Upper lobe of left lung (tissue), 6 donors: ENCODE results near the gene ST6GALNAC2. TPM values are rescaled to one million over a fixed set of nuclear protein-coding genes. Genes with fewer than 3 reads are reported as not detected.
A peak's percentile ranks its signal among the peaks of the same experiment; 100 is the strongest.
"Not testable (repeated sequence)": the region's sequence is repeated elsewhere in the genome, so short reads cannot be mapped to it uniquely, and the experiment has no call there.

ENCODE experiments used
- ATAC-seq, 2 donors: fragments of 200-7000 bp; cut with Tn5 transposase; one replicate each; pipeline ENCODE4 v1.9.1; 2022; ENCODE audit warnings: mild to moderate bottlenecking in 2 of 2, moderate library complexity in 2 of 2; ENCODE audit not compliant: low FRiP score in 2 of 2
- DNase-seq, 2 donors: peaks; one replicate each; pipeline ENCODE4 v3.0.0-alpha.2; 2019 to 2020
- H3K27ac ChIP-seq, 4 donors: fragments of 200-600 bp; sonication (generic); one replicate each; pipeline ENCODE4 v1.5.1; 2016 to 2019
- H3K27me3 ChIP-seq, 4 donors: fragments of 200-600 bp; sonication (generic); one replicate each; pipeline ENCODE4 v1.5.1; 2017 to 2019
- H3K36me3 ChIP-seq, 4 donors: fragments of 200-600 bp; sonication (generic); one replicate each; pipeline ENCODE4 v1.5.1; 2016 to 2019
- H3K4me1 ChIP-seq, 4 donors: fragments of 200-600 bp; sonication (generic); one replicate each; pipeline ENCODE4 v1.5.1; 2018 to 2019
- H3K4me3 ChIP-seq, 4 donors: fragments of 200-600 bp; sonication (generic); one replicate each; pipeline ENCODE4 v1.5.1; 2017 to 2019; ENCODE audit warnings: mild to moderate bottlenecking in 2 of 4, moderate library complexity in 1 of 4
- H3K9me3 ChIP-seq, 4 donors: fragments of 200-600 bp; sonication (generic); one replicate each; pipeline ENCODE4 v1.5.1; 2018 to 2019
- EP300 ChIP-seq, 4 donors: sonication (generic); formaldehyde crosslinking; IDR thresholded peaks; one replicate each; pipeline ENCODE4 v1.5.1; 2017; ENCODE audit warnings: antibody characterized with exemption in 4 of 4, control low read depth in 2 of 4
- POLR2A ChIP-seq, 4 donors: fragments of 450-650 bp; IDR thresholded peaks; one replicate each; pipeline ENCODE4 v1.5.1; 2016 to 2017; ENCODE audit warnings: antibody characterized with exemption in 4 of 4, mild to moderate bottlenecking in 2 of 4
- POLR2AphosphoS5 ChIP-seq, 2 donors: sonication (generic); formaldehyde crosslinking; IDR thresholded peaks; one replicate each; pipeline ENCODE4 v1.5.1; 2017; ENCODE audit warnings: antibody characterized with exemption in 2 of 2
- WGBS, 2 donors: methylation state at CpG; one replicate each; pipeline ENCODE4 v1.1.5; 2017 to 2018; 5-methylcytosine and 5-hydroxymethylcytosine counted together
- total RNA-seq, 6 donors: library from RNA; depleted of rRNA in 4 of 6; stranded (reverse); fragments of >200 nt in 4 of 6; gene quantifications; one replicate each; pipeline versions ENCODE4 v1.1.0 to v1.2.1, GENCODE V29; 2016 to 2021
- TF ChIP-seq, protein P1 (sequence below), 6 experiments: fragments of 450-650 bp in 4 of 6; fragments of 200-600 bp in 2 of 6; sonication (generic) in 2 of 6; IDR thresholded peaks; one replicate each; pipeline ENCODE4 v1.5.1; 2016 to 2019; ENCODE audit warnings: antibody characterized with exemption in 6 of 6
- donor health status: DM: no; HTN: no; CAD: no; lungs with moderate emphysema.
- donor health status: DM: no; HTN: yes; CAD: no; lungs with severe emphysema.

ST6GALNAC2 gene
- total RNA-seq, 6 donors from 2014 or later, result 24.4 to 63.5 (median 39.8) TPM

DNA sequence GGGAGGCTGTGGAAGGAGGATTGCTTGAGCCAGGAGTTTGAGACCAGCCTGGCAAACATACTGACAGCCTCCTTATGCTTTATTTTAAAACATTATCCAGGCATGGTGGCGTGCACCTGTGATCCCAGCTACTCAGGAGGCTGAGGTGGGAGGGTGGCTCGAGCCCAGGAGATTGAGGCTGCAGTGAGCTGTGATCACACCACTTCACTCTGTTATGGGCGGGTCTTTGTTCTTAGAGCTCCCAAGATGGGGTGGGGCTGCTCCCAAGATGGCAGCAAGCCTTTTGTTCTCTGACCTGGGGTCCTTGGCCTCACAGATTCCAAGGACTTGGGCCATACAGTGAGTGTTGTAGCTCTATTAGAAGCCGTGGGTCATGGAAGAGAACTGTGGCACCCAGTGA lies 26.1 kb upstream of the ST6GALNAC2 start:
- DNase-seq (no peak), ATAC-seq (no peak)
- Histone ChIP-seq H3K27ac (no peak overlapping the region), H3K4me3 (no peak overlapping the region), H3K36me3 (no peaks in the 10 kb centered on the region), H3K27me3 (no peaks in the 10 kb centered on the region), H3K4me1 (no peaks in the 10 kb centered on the region), H3K9me3 (no peaks in the 10 kb centered on the region)
- no peak for TF ChIP-seq EP300 (IDR thresholded peaks at IDR 0.05)
- TF ChIP-seq POLR2A (IDR thresholded peaks at IDR 0.05), result no peak
- TF ChIP-seq POLR2AphosphoS5 (IDR thresholded peaks at IDR 0.05), result no peak
- TF ChIP-seq, protein P1, sequence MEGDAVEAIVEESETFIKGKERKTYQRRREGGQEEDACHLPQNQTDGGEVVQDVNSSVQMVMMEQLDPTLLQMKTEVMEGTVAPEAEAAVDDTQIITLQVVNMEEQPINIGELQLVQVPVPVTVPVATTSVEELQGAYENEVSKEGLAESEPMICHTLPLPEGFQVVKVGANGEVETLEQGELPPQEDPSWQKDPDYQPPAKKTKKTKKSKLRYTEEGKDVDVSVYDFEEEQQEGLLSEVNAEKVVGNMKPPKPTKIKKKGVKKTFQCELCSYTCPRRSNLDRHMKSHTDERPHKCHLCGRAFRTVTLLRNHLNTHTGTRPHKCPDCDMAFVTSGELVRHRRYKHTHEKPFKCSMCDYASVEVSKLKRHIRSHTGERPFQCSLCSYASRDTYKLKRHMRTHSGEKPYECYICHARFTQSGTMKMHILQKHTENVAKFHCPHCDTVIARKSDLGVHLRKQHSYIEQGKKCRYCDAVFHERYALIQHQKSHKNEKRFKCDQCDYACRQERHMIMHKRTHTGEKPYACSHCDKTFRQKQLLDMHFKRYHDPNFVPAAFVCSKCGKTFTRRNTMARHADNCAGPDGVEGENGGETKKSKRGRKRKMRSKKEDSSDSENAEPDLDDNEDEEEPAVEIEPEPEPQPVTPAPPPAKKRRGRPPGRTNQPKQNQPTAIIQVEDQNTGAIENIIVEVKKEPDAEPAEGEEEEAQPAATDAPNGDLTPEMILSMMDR (IDR thresholded peaks at IDR 0.05), result no peak
- 78% methylated on average over 4 of the region's 4 CpGs; no CpG with 5 or more reads in 1 of the 2 donors for WGBS, 2 donors

DNA sequence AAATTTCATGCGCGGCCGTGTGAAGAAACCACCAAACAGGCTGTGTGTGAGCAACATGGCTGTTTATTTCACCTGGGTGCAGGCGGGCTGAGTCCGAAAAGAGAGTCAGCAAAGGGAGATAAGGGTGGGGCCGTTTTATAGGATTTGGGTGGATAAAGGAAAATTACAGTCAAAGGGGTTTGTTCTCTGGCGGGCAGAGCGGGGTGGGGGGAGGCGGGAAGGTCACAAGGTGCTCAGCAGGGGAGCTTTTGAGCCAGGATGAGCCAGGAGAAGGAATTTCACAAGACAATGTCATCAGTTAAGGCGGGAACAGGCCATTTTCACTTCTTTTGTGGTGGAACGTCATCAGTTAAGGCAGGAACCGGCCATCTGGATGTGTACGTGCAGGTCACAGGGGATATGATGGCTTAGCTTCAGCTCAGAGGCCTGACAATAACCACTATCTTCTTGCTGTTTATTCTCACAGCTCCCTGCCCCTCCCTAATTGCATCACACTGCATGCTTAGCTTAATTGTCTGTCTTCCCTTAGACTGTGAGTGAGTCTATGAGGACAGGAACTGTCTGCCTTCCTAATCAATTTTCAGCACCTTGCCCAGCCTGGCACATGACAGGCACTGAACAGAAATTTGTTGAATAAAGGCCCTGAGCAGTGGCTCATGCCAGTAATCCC lies 25.6 kb upstream of the ST6GALNAC2 start:
- not testable (repeated sequence) for H3K4me1 ChIP-seq, H3K4me3 ChIP-seq, H3K27ac ChIP-seq, H3K9me3 ChIP-seq, H3K36me3 ChIP-seq, H3K27me3 ChIP-seq, DNase-seq
- peak in 1 of 2 donors; percentile 58 for ATAC-seq
- 70 to 73% methylated on average over 13 of the region's 13 CpGs for WGBS, 2 donors

DNA sequence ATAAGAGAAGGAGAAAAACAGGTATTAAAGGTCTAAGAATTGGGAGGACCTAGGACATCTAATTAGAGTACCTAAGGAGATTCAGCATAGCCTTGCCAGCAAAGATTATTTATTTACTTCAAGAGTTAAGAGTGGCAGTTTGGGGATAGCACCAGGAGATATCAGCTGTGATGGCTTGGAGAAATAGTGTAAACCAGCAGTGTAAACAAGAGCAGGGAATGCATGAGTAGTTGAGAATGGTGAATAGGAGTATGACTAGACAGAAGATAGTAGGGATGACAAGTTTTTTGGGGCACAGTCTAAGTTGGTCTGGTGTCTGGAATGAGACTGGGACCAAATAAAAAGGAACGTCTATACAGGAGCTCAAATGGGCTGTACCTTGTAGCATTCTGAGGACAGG lies 21.0 kb upstream of the ST6GALNAC2 start:
- not testable (repeated sequence) for H3K9me3 ChIP-seq, H3K27me3 ChIP-seq, H3K4me1 ChIP-seq, ATAC-seq, H3K36me3 ChIP-seq, H3K4me3 ChIP-seq, DNase-seq, H3K27ac ChIP-seq
- WGBS, 2 donors, result 68 to 84% methylated on average over 1 of the region's 1 CpG

DNA sequence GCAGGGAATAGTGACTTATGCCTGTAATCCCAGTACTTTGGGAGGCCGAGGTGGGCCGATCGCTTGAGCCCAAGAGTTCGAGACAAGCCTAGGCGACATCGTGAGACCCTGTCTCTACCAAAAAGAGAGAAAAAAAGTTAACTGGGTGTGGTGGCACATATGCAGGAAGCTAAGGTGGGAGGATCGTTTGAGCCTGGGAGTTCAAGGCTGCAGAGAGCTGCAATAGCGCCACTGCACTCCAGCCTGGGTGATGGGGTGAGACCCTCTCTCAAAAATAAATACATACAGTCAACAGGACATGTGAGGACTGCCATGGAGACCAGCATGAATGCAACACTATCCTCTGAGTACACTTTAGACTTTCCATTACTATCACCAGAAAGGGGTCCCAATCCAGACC lies 15.4 kb upstream of the ST6GALNAC2 start:
- Histone ChIP-seq H3K4me1 (peaks cover 10 to 33% (median 21%) of the 10 kb centered on the region in 4 donors), H3K36me3 (no peaks in the 10 kb centered on the region), H3K27ac (no peak overlapping the region), H3K27me3 (no peaks in the 10 kb centered on the region), H3K9me3 (no peaks in the 10 kb centered on the region), H3K4me3 (no peak overlapping the region)
- TF ChIP-seq POLR2A (IDR thresholded peaks at IDR 0.05) (no peak), EP300 (IDR thresholded peaks at IDR 0.05) (no peak)
- WGBS, 2 donors, result 80% methylated on average over 8 of the region's 8 CpGs
- ATAC-seq (no peak), DNase-seq (no peak)

DNA sequence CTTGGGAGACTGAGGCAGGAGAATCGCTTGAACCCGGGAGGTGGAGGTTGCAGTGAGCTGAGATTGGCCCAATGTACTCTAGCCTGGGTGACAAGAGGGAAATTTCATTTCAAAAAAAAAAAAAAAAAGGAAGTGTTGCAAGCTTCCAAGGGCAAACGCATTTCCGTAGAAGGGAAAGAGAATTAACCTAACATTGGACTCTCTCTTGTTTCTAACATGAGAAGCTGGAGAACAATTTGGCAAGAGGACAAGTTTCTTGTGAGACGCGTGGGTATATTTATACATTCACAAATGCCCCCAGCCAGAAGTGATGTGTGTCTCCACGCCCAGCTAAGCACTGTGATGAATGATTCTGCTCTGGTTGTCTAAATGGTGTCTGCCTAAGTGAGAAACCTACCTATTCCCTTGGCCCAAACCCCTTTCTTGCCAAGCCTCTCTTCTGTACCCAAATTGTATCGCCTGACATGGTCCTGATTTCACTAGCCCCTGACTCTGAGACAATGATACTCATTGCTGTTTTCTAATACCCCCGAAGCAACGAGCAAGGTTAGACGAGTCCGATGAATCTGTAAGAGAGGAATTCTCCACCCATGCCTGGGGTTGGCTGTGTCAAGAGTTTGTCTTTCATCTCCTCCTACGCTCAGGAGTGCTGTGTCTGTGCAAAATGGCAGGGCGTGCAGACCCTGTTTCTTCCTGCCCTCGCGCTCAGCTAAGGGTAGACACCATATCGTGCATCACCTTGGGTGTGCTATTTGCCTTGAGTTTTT lies 14.2 kb upstream of the ST6GALNAC2 start:
- no peak overlapping the region for H3K4me3 ChIP-seq
- ATAC-seq (peak in 1 of 2 donors; percentile 37), DNase-seq (no peak)
- H3K36me3 ChIP-seq, result no peaks in the 10 kb centered on the region
- 53 to 60% methylated on average over 17 of the region's 17 CpGs for WGBS, 2 donors
- TF ChIP-seq, protein P1 (IDR thresholded peaks at IDR 0.05), result no peak
- TF ChIP-seq POLR2AphosphoS5 (IDR thresholded peaks at IDR 0.05), result peak in 1 of 2 donors; percentile 24
- no peaks in the 10 kb centered on the region for H3K27me3 ChIP-seq
- H3K4me1 ChIP-seq, result peaks cover 10 to 33% (median 21%) of the 10 kb centered on the region in 4 donors
- no peaks in the 10 kb centered on the region for H3K9me3 ChIP-seq
- H3K27ac ChIP-seq, result peak overlapping the region in 2 of 4 donors; percentile 13 to 54

DNA sequence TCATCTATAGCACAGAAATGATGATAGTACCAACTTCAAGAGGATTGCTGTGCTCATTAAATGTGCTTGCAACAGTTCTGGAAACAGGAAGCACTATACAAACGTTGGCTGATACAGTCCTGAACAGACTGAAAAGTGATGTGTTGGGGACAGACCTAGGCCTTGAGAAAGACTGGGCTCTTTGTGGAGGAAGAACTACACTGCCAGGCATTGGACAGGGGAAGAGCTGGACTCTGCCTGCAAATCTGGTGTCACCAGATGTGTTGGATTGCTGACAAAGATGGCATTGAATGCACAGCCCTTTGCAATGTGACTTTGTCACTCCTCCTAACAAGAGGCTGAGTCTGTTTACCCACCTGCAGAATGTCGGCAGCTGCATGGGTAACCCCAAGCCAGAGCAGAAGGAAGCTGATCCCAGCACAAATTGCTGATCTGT lies 12.4 kb upstream of the ST6GALNAC2 start:
- Histone ChIP-seq H3K4me1 (peaks cover 10 to 33% (median 21%) of the 10 kb centered on the region in 4 donors), H3K4me3 (no peak overlapping the region), H3K36me3 (no peaks in the 10 kb centered on the region), H3K27ac (no peak overlapping the region), H3K9me3 (no peaks in the 10 kb centered on the region), H3K27me3 (no peaks in the 10 kb centered on the region)
- TF ChIP-seq, protein P1 (IDR thresholded peaks at IDR 0.05), result no peak
- TF ChIP-seq POLR2A (IDR thresholded peaks at IDR 0.05), result peak in 1 of 4 donors; percentile 28
- TF ChIP-seq POLR2AphosphoS5 (IDR thresholded peaks at IDR 0.05), result peak in 1 of 2 donors; percentile 50
- TF ChIP-seq EP300 (IDR thresholded peaks at IDR 0.05), result peak in 1 of 4 donors; percentile 12
- peak; percentile 70 to 79 for ATAC-seq
- no peak for DNase-seq
- WGBS, 2 donors, result 28 to 41% methylated on average over 2 of the region's 2 CpGs
